ENCODE results near the gene FOSB. TPM values are rescaled to one million over a fixed set of nuclear protein-coding genes. Genes with fewer than 3 reads are reported as not detected.

The FOSB gene
- total and polyA plus RNA-seq, 7 donors, result 0.32 to 9.4 (median 1.5) TPM

- intact Hi-C loops (cut with DNase I), result no loop called here
- H3K36me3 ChIP-seq (ENCODE audit: insufficient read depth in 1 of 2, low read depth in 1 of 2), result no peaks in the 10 kb centered on the region
- 8 to 14% (median 9%) methylated on average over 42 to 47 of the region's 47 CpGs for WGBS, 3 donors
- ATAC-seq (peak; percentile 64 to 77 (median 70)), DNase-seq (peak; percentile 97)
- H3K27ac ChIP-seq, result peak overlapping the region; percentile 85
- H3K9me3 ChIP-seq, result no peaks in the 10 kb centered on the region
- peaks cover 17% of the 10 kb centered on the region for H3K4me1 ChIP-seq
- TF ChIP-seq CTCF (IDR thresholded peaks at IDR 0.05), result no peak
- no peaks in the 10 kb centered on the region for H3K27me3 ChIP-seq (ENCODE audit: insufficient read depth in 3 of 3, low read length in 2 of 3)
- peak overlapping the region; percentile 64 for H3K4me3 ChIP-seq
Observed at GRCh38 chr19:45444318-45445041, 23.3 kb upstream of the FOSB start.

- TF ChIP-seq CTCF (IDR thresholded peaks at IDR 0.05), result no peak
- 76 to 92% (median 88%) methylated on average over 4 of the region's 4 CpGs for WGBS, 3 donors
- no peak for DNase-seq
- H3K36me3 ChIP-seq (ENCODE audit: insufficient read depth in 1 of 2, low read depth in 1 of 2), result no peaks in the 10 kb centered on the region
- no peaks in the 10 kb centered on the region for H3K9me3 ChIP-seq
- peaks cover 23% of the 10 kb centered on the region for H3K4me1 ChIP-seq
- ATAC-seq, result no peak
- no peaks in the 10 kb centered on the region for H3K27me3 ChIP-seq (ENCODE audit: insufficient read depth in 3 of 3, low read length in 2 of 3)
- intact Hi-C loops (cut with DNase I), result no loop called here
- H3K4me3 ChIP-seq, result no peak overlapping the region
- peak overlapping the region; percentile 85 for H3K27ac ChIP-seq
Observed at GRCh38 chr19:45445139-45445538, 22.7 kb upstream of the FOSB start.

GRCh38 chr19:45446295-45446694, 21.5 kb upstream of the FOSB start:
- ATAC-seq, result no peak
- no peaks in the 10 kb centered on the region for H3K36me3 ChIP-seq (ENCODE audit: insufficient read depth in 1 of 2, low read depth in 1 of 2)
- peaks cover 18% of the 10 kb centered on the region for H3K4me1 ChIP-seq
- H3K27ac ChIP-seq, result no peak overlapping the region
- intact Hi-C loops (cut with DNase I), result no loop called here
- H3K9me3 ChIP-seq, result no peaks in the 10 kb centered on the region
- no peak for DNase-seq
- 84 to 88% (median 87%) methylated on average over 6 of the region's 6 CpGs for WGBS, 3 donors
- TF ChIP-seq CTCF (IDR thresholded peaks at IDR 0.05), result peak; percentile 21
- H3K4me3 ChIP-seq, result no peak overlapping the region
- H3K27me3 ChIP-seq (ENCODE audit: insufficient read depth in 3 of 3, low read length in 2 of 3), result no peaks in the 10 kb centered on the region

- no peak for DNase-seq
- WGBS, 3 donors, result 69 to 80% (median 74%) methylated on average over 7 of the region's 7 CpGs
- no peak overlapping the region for H3K4me3 ChIP-seq
- ATAC-seq, result no peak
- intact Hi-C loops (cut with DNase I), result no loop called here
- H3K36me3 ChIP-seq (ENCODE audit: insufficient read depth in 1 of 2, low read depth in 1 of 2), result no peaks in the 10 kb centered on the region
- no peak overlapping the region for H3K27ac ChIP-seq
- H3K4me1 ChIP-seq, result peaks cover 18% of the 10 kb centered on the region
- no peaks in the 10 kb centered on the region for H3K27me3 ChIP-seq (ENCODE audit: insufficient read depth in 3 of 3, low read length in 2 of 3)
- TF ChIP-seq CTCF (IDR thresholded peaks at IDR 0.05), result no peak
- no peaks in the 10 kb centered on the region for H3K9me3 ChIP-seq
Observed at GRCh38 chr19:45446944-45447343, 20.9 kb upstream of the FOSB start.

GRCh38 chr19:45448425-45448756, 19.4 kb upstream of the FOSB start:
- intact Hi-C loops (cut with DNase I), result no loop called here
- TF ChIP-seq CTCF (IDR thresholded peaks at IDR 0.05), result no peak

More at GRCh38 chr19:45448425-45448756, 19.4 kb upstream of the FOSB start:
- H3K4me1 ChIP-seq, result peaks cover 19% of the 10 kb centered on the region
- 92 to 97% (median 93%) methylated on average over 3 of the region's 3 CpGs for WGBS, 3 donors
- no peak overlapping the region for H3K27ac ChIP-seq
- DNase-seq, result no peak
- ATAC-seq, result no peak
- H3K4me3 ChIP-seq, result no peak overlapping the region
- no peaks in the 10 kb centered on the region for H3K36me3 ChIP-seq (ENCODE audit: insufficient read depth in 1 of 2, low read depth in 1 of 2)
- H3K9me3 ChIP-seq, result no peaks in the 10 kb centered on the region
- no peaks in the 10 kb centered on the region for H3K27me3 ChIP-seq (ENCODE audit: insufficient read depth in 3 of 3, low read length in 2 of 3)

All from psoas muscle (tissue), 8 donors.